Sigmoid colon (tissue), 7 donors: ENCODE measurements around the gene C13orf46. TPM values are rescaled to one million over a fixed set of nuclear protein-coding genes. Genes with fewer than 3 reads are reported as not detected.

Source experiments
- DNase-seq: peaks from one replicate; pipeline ENCODE4 v3.0.0-alpha.2; 2019
- H3K27ac ChIP-seq, 4 donors: fragments of 200-600 bp; sonication (generic); one replicate each; pipeline ENCODE4 v1.5.1; 2016 to 2019; ENCODE audit warnings: mild to moderate bottlenecking in 1 of 4
- H3K27me3 ChIP-seq, 3 donors: fragments of 200-600 bp; sonication (generic); one replicate each; pipeline ENCODE4 v1.5.1; 2019; ENCODE audit warnings: mild to moderate bottlenecking in 1 of 3
- H3K36me3 ChIP-seq, 4 donors: fragments of 200-600 bp; sonication (generic); one replicate each; pipeline ENCODE4 v1.5.1; 2016 to 2019
- H3K4me1 ChIP-seq, 4 donors: fragments of 200-600 bp; sonication (generic); one replicate each; pipeline ENCODE4 v1.5.1; 2017 to 2019
- H3K4me3 ChIP-seq, 4 donors: fragments of 200-600 bp; sonication (generic); one replicate each; pipeline ENCODE4 v1.5.1; 2017 to 2019; ENCODE audit warnings: mild to moderate bottlenecking in 2 of 4, moderate library complexity in 1 of 4
- H3K9me3 ChIP-seq, 4 donors: fragments of 200-600 bp in 3 of 4; sonication (generic) in 3 of 4; one replicate each; pipeline versions ENCODE4 v1.5.1 to v1.6.1; 2013 to 2019
- CTCF ChIP-seq, 4 experiments: fragments of 450-650 bp in 3 of 4; fragments of 200-600 bp in 1 of 4; IDR thresholded peaks; one replicate each; pipeline ENCODE4 v1.5.1; 2016 to 2019; ENCODE audit warnings: antibody characterized with exemption in 4 of 4, mild to moderate bottlenecking in 3 of 4, moderate library complexity in 2 of 4
- EP300 ChIP-seq, 4 donors: sonication (generic); formaldehyde crosslinking; IDR thresholded peaks; one replicate each; pipeline ENCODE4 v1.6.1; 2017; ENCODE audit warnings: antibody characterized with exemption in 4 of 4
- POLR2A ChIP-seq, 2 donors: fragments of 450-650 bp; IDR thresholded peaks; one replicate each; pipeline ENCODE4 v1.6.1; 2016; ENCODE audit warnings: antibody characterized with exemption in 2 of 2, mild to moderate bottlenecking in 2 of 2, moderate library complexity in 2 of 2
- POLR2AphosphoS5 ChIP-seq, 4 donors: sonication (generic); formaldehyde crosslinking; IDR thresholded peaks; one replicate each; pipeline ENCODE4 v1.6.1; 2017; ENCODE audit warnings: antibody characterized with exemption in 4 of 4
- WGBS, 2 donors: extraction: QIAGEN DNeasy Blood & Tissue Kit; methylation state at CpG; one replicate each; pipeline ENCODE4 v1.1.7; 2013; 5-methylcytosine and 5-hydroxymethylcytosine counted together
- intact Hi-C: fragments of 100-400 bp; cut with DNase I; formaldehyde crosslinking; loops from one replicate; pipeline ENCODE4 v1.15.1; 2023
- polyA plus RNA-seq, 3 donors: library from polyadenylated mRNA; stranded (reverse); fragments of 200-250 nt; gene quantifications; one replicate each; pipeline ENCODE4 v1.2.3, GENCODE V29; 2013
- total RNA-seq, 4 donors: library from RNA; depleted of rRNA; stranded (reverse); fragments of >200 nt; gene quantifications; one replicate each; pipeline ENCODE4 v1.1.0, GENCODE V29; 2016
- donor health status: healthy with polysubstance abuse.
- donor health status: Bipolar disorder and iron deficiency.
- donor health status: healthy.

Gene C13orf46
- total and polyA plus RNA-seq, 7 donors: 0.23 to 11.9 (median 0.81) TPM; not detected in 2

GRCh38 chr13:113928685-113929627, 44.9 kb downstream of the C13orf46 start:
- intact Hi-C loops: no loop called here
- peaks cover 0 to 31% (median 27%) of the 10 kb centered on the region in 4 donors for H3K4me1 ChIP-seq
- no peak for TF ChIP-seq CTCF (IDR thresholded peaks at IDR 0.05)
- no peak for TF ChIP-seq EP300 (IDR thresholded peaks at IDR 0.05)
- TF ChIP-seq POLR2AphosphoS5 (IDR thresholded peaks at IDR 0.05): peak; percentile 13 to 67 (median 32)
- peak overlapping the region in 3 of 4 donors; percentile 56 to 73 (median 58) for H3K27ac ChIP-seq
- no peak overlapping the region for H3K4me3 ChIP-seq
- H3K9me3 ChIP-seq: no peaks in the 10 kb centered on the region
- no peaks in the 10 kb centered on the region for H3K27me3 ChIP-seq
- no peaks in the 10 kb centered on the region for H3K36me3 ChIP-seq
- DNase-seq: peak; percentile 91
- 80 to 83% methylated on average over 26 of the region's 26 CpGs for WGBS, 2 donors

GRCh38 chr13:113927661-113928581, 46.0 kb downstream of the C13orf46 start:
- 58 to 75% methylated on average over 36 of the region's 36 CpGs for WGBS, 2 donors
- DNase-seq: peak; percentile 85
- Histone ChIP-seq H3K9me3 (no peaks in the 10 kb centered on the region), H3K36me3 (no peaks in the 10 kb centered on the region), H3K4me3 (no peak overlapping the region), H3K27ac (peak overlapping the region in 3 of 4 donors; percentile 56 to 73 (median 58)), H3K4me1 (peaks cover 0 to 31% (median 27%) of the 10 kb centered on the region in 4 donors), H3K27me3 (no peaks in the 10 kb centered on the region)
- intact Hi-C loops: no loop called here
- peak in 3 of 4 donors; percentile 30 to 34 (median 31) for TF ChIP-seq POLR2AphosphoS5 (IDR thresholded peaks at IDR 0.05)
- TF ChIP-seq POLR2A (IDR thresholded peaks at IDR 0.05): no peak

- WGBS, 2 donors: 78 to 81% methylated on average over 12 of the region's 12 CpGs
- TF ChIP-seq POLR2A (IDR thresholded peaks at IDR 0.05) (no peak), POLR2AphosphoS5 (IDR thresholded peaks at IDR 0.05) (no peak), EP300 (IDR thresholded peaks at IDR 0.05) (no peak), CTCF (IDR thresholded peaks at IDR 0.05) (no peak)
- H3K27me3 ChIP-seq: no peaks in the 10 kb centered on the region
- H3K9me3 ChIP-seq: peaks cover 0 to 3% (median 0%) of the 10 kb centered on the region in 4 donors
- no peak overlapping the region for H3K4me3 ChIP-seq
- no peak for DNase-seq
- peaks cover 0 to 31% (median 27%) of the 10 kb centered on the region in 4 donors for H3K4me1 ChIP-seq
- intact Hi-C loops: no loop called here
- H3K27ac ChIP-seq: peak overlapping the region in 3 of 4 donors; percentile 25 to 73 (median 56)
- H3K36me3 ChIP-seq: no peaks in the 10 kb centered on the region
Observed at GRCh38 chr13:113926951-113927660, 46.8 kb downstream of the C13orf46 start.

GRCh38 chr13:113926301-113926761, 47.5 kb downstream of the C13orf46 start:
- WGBS, 2 donors: 84 to 88% methylated on average over 16 of the region's 16 CpGs
- H3K4me1 ChIP-seq: peaks cover 0 to 31% (median 27%) of the 10 kb centered on the region in 4 donors
- no peaks in the 10 kb centered on the region for H3K36me3 ChIP-seq
- no peak overlapping the region for H3K4me3 ChIP-seq
- no peak for TF ChIP-seq POLR2A (IDR thresholded peaks at IDR 0.05)
- TF ChIP-seq EP300 (IDR thresholded peaks at IDR 0.05): no peak
- TF ChIP-seq POLR2AphosphoS5 (IDR thresholded peaks at IDR 0.05): peak in 1 of 4 donors; percentile 17
- intact Hi-C loops: no loop called here
- no peak overlapping the region for H3K27ac ChIP-seq
- DNase-seq: peak; percentile 62
- no peaks in the 10 kb centered on the region for H3K27me3 ChIP-seq
- H3K9me3 ChIP-seq: peaks cover 3 to 4% (median 4%) of the 10 kb centered on the region in 4 donors
